Measurements from ENCODE around the gene LARP6.

DNA sequence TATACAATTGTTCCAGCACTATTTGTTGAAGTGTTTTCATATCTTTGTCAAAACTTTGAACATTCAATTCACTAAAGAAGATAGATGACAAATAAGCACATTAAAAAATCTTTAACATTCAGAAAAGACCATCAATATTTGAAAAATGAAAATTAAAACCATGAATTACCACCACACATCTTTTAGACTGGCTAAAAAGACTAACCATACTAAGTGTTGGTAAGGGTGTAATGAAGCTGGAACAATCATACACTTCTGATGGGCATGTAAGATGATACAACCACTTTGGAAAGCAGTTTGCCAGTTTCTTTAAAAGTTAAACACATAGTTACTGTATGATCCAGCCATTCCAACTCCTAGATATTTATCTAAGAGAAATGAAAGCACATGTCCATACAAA, 33.7 kb downstream of the LARP6 start:
- TF ChIP-seq CTCF (IDR thresholded peaks at IDR 0.05) = no peak
- TF ChIP-seq POLR2A (IDR thresholded peaks at IDR 0.05) = no peak

Data from body of pancreas (tissue), 4 donors.